IMR-90 (cell line): ENCODE data around the gene ZNF609.

Experiments
- CEBPB ChIP-seq: IDR thresholded peaks from 2 replicates; pipeline ENCODE4 v1.6.1; 2012; ENCODE audit warnings: low read depth, low read length, improper control_type of control experiment
- CHD1 ChIP-seq: IDR thresholded peaks from 2 replicates; pipeline ENCODE4 v1.6.1; 2012; ENCODE audit warnings: low read depth, low read length, improper control_type of control experiment
- CTCF ChIP-seq: conservative IDR thresholded peaks from 2 replicates; pipeline ENCODE4 v1.5.1; 2012; ENCODE audit warnings: mild to moderate bottlenecking, low read depth, low read length, improper control_type of control experiment
- ELK1 ChIP-seq: fragments of 150-350 bp; IDR thresholded peaks from 2 replicates; pipeline ENCODE4 v1.6.1; 2016; ENCODE audit warnings: low read depth, mild to moderate bottlenecking, low read length, moderate library complexity, borderline replicate concordance
- FOS ChIP-seq: fragments of 150-350 bp; IDR thresholded peaks from 2 replicates; pipeline ENCODE4 v1.6.1; 2016; ENCODE audit warnings: low read depth, low read length
- MAZ ChIP-seq: IDR thresholded peaks from 2 replicates; pipeline ENCODE4 v1.6.1; 2012; ENCODE audit warnings: low read depth, mild to moderate bottlenecking, low read length, improper control_type of control experiment, moderate library complexity, borderline replicate concordance
- MXI1 ChIP-seq: IDR thresholded peaks from 2 replicates; pipeline ENCODE4 v1.6.1; 2012; ENCODE audit warnings: low read depth, mild to moderate bottlenecking, low read length, moderate library complexity, borderline replicate concordance
- NFE2L2 ChIP-seq: fragments of 150-350 bp; IDR thresholded peaks from 2 replicates; pipeline ENCODE4 v1.6.1; 2016; ENCODE audit warnings: low read depth, mild to moderate bottlenecking, low read length
- POLR2A ChIP-seq: IDR thresholded peaks from 2 replicates; pipeline ENCODE4 v1.6.1; 2012; ENCODE audit warnings: mild to moderate bottlenecking, low read depth, low read length
- RAD21 ChIP-seq: IDR thresholded peaks from 2 replicates; pipeline ENCODE4 v1.6.1; 2012; ENCODE audit warnings: low read length, improper control_type of control experiment
- RCOR1 ChIP-seq: IDR thresholded peaks from 2 replicates; pipeline ENCODE4 v1.6.1; 2012; ENCODE audit warnings: mild to moderate bottlenecking, low read length, improper control_type of control experiment; ENCODE audit not compliant: insufficient replicate concordance
- RFX5 ChIP-seq: IDR thresholded peaks from 2 replicates; pipeline ENCODE4 v1.8.0; 2012; ENCODE audit warnings: low read depth, mild to moderate bottlenecking, low read length, moderate library complexity
- SMC3 ChIP-seq: fragments of 150-350 bp; IDR thresholded peaks from 2 replicates; pipeline ENCODE4 v1.6.1; 2016; ENCODE audit warnings: low read depth, mild to moderate bottlenecking, antibody characterized with exemption, low read length, moderate library complexity
- USF2 ChIP-seq: fragments of 150-350 bp; IDR thresholded peaks from 2 replicates; pipeline ENCODE4 v1.6.1; 2017; ENCODE audit warnings: mild to moderate bottlenecking, antibody characterized with exemption, low read length, low read depth

GRCh38 chr15:64521201-64521600 is 60.8 kb downstream of the ZNF609 start:
- no peak for TF ChIP-seq POLR2A
- TF ChIP-seq CHD1, result no peak
- TF ChIP-seq CTCF, result no peak
- no peak for TF ChIP-seq RFX5
- no peak for TF ChIP-seq SMC3
- TF ChIP-seq RAD21, result no peak
- TF ChIP-seq CEBPB, result no peak
- no peak for TF ChIP-seq FOS
- TF ChIP-seq MXI1, result no peak
- TF ChIP-seq USF2, result no peak
- TF ChIP-seq RCOR1, result no peak
- TF ChIP-seq MAZ, result no peak
- no peak for TF ChIP-seq NFE2L2
- no peak for TF ChIP-seq ELK1
